SH-SY5Y (cell line): ENCODE measurements around the gene SLC6A5.

ENCODE experiments used
- GATA2 ChIP-seq: IDR thresholded peaks from 2 replicates; pipeline ENCODE4 v1.6.1; 2011; ENCODE audit warnings: mild to moderate bottlenecking, low read depth, low read length
- GATA3 ChIP-seq: IDR thresholded peaks from 2 replicates; pipeline ENCODE4 v1.6.1; 2011; ENCODE audit warnings: low read depth, mild to moderate bottlenecking, low read length, moderate library complexity

Gene SLC6A5

DNA sequence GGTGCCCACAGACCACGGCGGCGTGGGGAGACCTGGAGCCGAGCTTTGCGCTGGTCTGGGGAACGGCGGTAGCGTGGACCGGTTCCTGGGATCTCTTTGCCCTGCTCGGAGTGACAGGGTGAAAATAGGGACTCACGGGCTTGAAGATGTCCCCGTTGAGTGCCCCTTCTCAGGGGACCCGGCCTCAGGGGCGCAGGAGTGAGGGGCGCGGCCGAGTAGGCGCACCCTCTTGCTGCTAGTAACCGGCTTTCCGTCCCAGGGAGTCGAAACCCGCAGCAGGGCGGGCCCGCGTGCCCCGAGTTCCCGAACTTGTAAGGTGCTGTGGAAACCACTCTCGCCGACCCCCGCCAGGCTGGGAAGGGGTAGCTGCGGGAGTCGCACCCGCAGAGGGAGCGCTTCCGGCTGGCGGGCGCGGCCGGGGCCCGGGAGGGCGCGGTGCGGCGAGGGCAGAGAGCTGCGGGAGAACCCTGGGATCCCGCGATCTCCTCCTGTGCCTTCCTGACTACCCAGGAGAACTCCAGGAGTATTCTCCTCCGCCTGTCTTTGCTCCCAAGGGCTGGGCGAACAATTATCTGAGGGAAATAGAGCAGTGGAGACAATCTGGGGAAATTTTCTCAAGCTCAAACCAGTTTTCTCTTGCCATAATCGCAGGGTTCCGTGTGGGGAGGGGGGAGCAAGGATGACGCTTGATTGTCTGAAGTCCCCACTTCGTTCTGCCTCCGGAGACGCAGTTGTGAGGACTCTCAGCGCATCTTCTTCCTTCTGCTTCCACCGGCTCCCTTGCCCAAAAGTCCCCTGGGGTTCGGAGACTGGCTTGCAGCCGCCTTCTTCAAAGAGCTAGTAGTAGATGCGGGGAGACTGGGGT, 70.6 kb downstream of the SLC6A5 start:
- TF ChIP-seq GATA3 (no peak), GATA2 (no peak)

DNA sequence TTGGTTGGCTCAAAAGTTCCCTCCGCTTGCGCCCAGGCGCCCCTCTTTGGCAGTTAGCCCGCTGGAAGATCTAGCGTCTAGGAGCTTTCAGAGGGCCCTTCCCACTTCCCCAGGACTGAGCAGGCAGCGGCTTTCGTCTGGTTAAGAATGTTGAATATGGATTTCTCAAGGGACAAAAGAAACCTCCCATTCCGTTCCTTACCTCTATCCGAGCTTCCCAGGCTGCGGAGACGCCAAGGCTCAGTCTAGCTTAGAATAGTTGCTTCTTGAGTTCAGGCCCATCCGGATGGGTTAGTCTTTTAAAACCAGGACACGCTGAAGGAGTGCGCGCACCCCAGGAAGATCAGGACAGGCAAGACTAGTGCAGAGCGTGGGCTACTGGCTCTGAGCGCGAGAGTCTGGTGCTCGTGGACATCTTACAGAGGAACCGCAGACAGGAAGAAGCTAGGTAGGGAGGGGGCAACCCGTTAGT, 71.6 kb downstream of the SLC6A5 start:
- TF ChIP-seq GATA3 (no peak), GATA2 (no peak)

DNA sequence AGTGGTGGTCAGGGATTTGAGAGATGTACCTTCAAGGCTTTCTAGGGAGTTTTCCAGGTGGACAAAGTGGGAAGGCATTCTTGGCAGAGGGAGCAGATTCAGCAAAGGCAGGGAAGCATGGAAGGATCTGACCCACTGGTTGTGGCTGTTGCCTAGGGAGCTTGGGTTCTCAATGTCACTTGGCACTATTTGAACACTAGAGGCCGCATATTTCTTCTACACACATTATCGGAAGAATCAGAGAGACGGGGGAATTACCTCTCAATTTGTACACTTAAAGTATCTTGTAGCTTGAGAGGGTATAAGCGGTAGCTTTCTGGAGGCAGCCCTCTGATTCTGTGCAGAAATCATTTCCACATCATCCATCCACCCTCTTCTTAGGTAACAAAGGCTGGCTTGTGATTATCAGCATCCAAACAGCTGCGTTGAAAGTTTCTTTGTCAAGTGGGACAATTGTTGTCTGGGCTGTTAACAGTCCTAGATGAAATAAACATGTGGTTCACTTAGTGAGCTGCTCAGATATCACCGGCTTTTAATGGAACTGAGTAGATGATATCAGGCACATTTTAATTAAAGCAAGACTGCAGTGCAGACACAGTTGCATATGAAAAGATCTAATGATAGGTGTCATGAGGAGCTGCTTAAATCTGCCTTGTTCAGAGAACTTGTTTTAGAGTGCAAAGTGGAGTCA, 72.6 kb downstream of the SLC6A5 start:
- TF ChIP-seq GATA3 = peak; percentile 93
- TF ChIP-seq GATA2 = peak; percentile 85

DNA sequence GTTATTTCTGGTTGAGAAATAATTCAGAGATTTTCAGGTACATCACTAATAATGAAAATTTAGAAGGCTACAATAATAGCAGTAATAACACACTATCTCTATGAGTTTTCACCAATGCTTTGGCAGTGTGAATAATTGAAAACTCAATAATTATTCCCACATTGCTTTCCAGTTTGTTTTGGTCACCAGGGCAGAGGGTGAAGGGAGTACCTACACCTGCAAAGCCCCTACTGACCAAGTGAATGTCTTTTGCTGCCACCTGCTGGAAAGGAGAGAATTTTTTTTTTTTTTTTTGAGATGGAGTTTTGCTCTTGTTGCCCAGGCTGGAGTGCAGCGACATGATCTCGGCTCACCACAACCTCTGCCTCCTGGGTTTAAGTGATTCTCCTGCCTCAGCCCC, 73.2 kb downstream of the SLC6A5 start:
- no peak for TF ChIP-seq GATA2
- peak; percentile 2; the same call in 1 of the 2 replicates for TF ChIP-seq GATA3

DNA sequence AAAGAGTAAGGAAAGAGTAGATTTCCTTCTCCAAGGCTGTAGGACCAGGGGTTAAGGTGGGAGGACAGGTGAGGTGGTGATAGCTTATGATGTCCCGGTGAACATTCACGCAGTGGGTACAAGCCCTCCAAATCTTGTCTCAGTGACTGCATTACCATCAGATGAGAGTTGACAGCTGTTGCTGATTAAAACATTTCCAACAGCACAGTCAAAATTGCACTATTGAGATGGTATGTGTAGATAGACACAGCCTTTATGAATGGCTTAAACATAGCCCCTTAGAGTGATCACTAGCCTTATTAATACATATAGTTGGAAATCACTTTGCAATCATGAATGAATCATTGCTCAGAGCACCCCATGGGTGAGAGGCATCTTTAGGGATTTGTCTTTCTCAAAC, 77.2 kb downstream of the SLC6A5 start:
- TF ChIP-seq GATA2 (0 out of 2 replicates have a peak, but pooled peaks have one; percentile 42), GATA3 (peak; percentile 42; the same call in 1 of the 2 replicates)

DNA sequence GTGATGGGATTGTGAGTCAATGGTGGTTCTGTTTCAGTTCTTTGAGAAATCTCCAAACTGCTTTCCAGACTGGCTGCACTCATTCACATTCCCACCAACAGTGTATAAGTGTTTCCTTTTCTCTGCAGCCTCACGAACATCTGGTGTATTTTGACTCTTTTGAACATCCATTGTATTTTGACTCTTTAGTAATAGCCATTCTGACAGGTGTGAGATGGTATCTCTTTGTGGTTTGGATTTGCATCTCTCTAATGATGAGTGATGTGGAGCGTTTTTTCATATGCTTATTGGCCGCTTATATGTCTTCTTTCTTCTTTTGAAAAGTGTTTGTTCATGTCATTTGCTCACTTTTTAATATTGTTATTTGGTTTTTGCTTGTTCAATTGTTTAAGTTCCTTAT, 89.4 kb downstream of the SLC6A5 start:
- TF ChIP-seq GATA2 = no peak

DNA sequence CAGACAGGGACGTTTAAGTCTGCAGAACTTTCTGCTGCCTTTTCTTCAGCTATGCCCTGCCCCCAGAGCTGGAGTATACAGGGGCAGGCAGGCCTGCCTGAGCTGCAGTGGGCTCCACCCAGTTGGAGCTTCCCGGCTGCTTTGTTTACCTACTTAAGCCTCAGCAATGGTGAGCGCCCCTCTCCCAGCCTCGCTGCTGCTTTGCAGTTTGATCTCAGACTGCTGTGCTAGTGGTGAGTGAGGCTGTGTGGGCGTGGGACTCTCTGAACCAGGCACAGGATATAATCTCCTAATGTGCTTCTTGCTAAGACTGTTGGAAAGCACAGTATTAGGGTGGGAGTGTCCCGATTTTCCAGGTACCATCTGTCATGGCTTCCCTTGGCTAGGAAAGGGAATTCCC, 108.5 kb downstream of the SLC6A5 start:
- TF ChIP-seq GATA3 (no peak), GATA2 (no peak)
